ENCODE measurements around the gene MT3. TPM values are rescaled to one million over a fixed set of nuclear protein-coding genes. Genes with fewer than 3 reads are reported as not detected.

The MT3 gene
- 8.7 TPM for polyA plus RNA-seq (ENCODE audit: insufficient read length)

DNA sequence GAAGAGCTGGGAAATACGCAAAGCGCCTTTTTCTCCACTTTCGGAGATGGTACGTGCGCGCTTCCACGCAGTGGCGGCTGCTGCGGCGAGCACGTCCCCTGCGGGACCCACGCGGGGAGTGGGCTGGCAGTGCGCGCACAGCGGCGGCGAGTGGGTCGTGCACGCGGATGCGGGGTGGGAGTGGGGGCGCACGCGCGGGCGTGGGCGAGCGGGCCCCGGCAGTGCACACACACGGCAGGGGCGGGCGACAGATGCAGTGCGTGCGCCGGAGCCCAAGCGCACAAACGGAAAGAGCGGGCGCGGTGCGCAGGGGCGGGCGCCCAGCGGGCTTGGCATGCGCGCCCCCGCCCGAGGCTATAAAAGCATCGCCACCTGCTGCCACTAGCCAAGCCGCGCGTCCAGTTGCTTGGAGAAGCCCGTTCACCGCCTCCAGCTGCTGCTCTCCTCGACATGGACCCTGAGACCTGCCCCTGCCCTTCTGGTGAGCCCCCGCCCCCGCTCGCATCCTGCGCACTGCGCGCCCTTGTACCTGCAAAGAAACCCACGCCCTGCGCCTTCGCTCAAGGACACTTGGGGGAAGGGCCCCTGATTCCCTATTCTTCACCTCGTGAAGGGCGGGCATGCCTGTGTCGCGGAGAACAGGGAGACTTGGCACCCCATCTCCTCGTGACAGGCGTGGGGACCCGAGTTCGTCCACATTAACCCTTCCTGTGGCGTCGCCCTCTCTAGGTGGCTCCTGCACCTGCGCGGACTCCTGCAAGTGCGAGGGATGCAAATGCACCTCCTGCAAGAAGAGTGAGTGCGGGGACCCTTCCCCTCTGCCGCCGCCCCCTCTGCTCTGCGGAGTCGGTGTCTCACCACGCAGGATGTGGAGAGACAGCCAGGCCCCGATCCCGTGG, at the start of gene MT3:
Gene MT3, plus strand, starts transcription at position 388 of the 899 bp plus-strand sequence. Its CDS starts 63 bp downstream, at position 451.
- no peak for DNase-seq

DNA sequence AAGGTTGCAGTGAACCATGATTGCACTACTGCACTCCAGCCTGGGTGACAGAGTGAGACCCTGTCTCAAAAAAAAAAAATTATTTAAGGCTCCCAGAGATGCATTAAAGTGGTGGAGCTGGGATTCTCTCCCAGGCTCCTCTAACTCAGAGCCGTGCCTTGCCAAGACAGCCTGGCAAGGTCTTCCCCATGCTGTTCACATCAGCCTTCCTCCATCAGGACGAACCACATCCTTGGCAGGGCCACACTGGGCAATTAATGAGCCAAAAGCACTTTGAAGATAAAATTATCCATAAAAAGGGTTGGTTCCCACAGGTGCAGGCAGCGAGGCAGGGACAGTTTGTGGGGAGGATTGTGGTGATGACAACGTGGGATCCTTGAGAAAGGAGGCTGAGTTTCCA, 49.7 kb upstream of the MT3 start:
- no peak for DNase-seq

DNA sequence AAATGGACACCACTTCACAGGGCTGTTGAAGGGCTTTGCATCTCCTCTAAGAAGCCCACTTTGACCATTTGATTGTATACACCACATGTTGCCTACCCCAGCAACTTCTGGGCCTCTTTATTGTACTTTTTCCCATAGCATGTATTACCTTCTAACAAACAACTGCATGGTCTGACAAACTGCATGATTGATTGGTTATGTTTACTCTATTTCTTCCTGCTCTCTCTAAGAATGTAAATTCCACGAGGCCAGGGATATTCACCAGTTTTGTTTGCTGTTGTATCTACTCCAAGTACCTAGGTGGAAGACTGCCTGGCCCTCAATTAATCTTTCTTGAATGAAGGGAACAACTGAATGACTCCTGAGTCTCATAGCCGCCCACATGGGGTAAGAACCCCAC, 47.3 kb upstream of the MT3 start:
- no peak for DNase-seq

DNA sequence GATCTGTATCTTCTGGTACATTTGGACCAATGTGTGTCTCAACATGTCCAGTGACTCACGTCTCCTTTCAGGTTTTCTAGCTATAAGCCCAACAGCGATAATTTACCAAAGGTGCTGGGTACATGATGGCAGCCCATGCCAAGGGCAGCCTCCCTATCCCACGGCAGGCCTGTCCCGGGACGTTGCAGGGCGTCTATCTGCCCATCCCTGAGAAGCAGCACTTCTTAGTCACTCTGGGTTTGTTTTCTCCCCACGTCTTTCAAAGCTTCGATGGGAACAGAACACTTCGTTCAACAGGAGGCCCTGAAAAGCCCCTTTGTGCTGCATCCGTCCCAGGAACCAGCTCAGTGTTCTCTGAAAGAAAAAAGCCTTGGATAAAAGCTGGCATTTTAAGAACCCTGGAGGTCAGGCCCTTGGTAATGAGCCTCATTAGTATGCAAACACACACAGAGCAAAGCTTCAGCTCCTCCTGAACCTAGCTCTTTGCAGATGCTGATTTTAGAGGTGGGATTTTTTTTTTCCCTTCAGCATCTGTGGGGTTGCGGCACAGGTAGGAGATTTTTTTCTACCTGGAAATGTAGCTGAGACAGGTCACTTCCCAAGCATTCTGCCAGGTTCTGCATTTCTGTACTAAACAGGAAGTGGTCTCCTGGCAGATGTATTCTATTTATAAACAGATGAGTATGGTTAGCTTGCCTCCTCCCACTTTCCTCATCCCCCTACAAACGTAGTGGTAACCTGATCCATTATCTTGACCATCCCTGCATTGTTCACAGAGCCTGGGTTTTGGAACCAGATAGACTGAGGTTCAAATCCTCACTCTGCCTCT, 42.0 kb upstream of the MT3 start:
- DNase-seq = no peak

DNA sequence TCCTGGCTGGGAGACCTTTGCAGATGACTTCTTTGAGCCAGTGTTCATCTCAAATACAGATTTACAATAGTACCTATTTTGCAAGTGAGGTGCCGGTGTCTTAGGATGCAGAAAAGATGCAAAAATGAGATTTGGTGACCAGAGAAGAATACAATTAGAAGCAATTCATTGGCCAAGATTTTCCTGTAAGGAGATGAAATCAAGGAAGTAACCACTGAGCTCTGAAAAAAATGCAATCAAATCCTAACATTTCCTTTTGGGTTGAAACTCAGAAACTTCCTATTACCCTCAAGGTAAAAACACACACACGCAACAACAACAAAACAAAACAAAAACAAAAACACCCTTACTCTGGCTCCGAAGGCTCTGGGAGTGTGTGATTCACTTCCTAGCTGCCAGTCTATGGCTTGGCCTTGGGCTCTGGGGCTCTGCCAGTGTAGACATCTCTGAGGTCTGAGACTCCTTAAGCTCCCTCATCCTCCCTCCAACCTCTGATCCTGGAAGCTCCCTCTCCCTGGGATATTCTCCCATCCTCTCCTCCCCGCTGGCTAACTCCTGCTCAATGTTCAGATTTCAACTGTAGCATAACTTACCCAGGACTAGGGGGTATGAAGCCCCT, 41.3 kb upstream of the MT3 start:
- DNase-seq = no peak

DNA sequence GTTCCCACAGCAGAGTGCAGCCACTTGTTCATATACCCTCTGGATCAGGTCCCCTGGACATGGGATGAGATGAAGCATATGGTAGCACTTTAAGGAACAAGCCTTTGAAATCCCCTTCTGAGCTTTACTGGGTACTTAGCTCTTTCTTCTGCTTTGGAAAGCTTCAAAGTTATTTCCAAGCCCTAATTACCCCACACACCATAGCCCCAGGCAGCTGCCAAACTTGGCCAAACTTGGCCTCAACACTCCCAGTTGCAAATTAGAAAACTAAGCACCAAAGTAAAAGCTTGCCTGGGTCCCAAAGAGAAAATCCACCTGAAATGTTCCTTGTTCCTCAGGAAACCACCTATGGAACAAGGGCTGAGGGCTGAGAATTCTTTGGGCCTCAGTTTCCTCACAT, 40.2 kb upstream of the MT3 start:
- DNase-seq = no peak

DNA sequence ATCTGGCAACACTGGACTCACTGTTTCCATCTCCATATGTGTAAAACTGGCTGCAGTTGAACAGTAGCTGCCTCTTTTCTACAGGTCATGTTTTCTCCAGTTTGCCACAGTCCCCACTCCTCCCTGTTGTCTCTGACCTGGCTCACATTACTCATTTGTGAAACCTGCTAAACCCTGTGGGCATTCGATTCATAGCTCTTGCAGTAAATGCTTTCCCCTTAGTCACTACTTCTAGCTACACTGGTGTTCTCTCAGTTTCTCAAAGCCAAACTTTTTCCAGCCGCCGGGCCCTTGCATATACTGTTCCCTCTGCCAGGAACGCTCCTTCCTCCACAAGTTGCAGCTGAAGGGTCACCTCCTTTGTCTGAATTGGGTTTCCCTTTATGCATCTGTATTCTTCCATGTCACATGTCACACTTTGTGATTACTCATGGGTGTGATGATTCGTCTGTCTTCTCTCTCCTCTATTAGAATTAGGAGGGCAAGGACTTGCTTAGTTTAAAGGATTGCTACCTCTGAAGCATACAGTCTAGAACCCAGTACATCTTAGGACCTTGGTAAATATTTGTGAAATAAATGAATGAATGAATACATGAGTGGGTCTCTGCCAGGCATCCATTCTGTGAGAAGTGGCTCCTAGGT, 39.5 kb upstream of the MT3 start:
- DNase-seq = no peak

DNA sequence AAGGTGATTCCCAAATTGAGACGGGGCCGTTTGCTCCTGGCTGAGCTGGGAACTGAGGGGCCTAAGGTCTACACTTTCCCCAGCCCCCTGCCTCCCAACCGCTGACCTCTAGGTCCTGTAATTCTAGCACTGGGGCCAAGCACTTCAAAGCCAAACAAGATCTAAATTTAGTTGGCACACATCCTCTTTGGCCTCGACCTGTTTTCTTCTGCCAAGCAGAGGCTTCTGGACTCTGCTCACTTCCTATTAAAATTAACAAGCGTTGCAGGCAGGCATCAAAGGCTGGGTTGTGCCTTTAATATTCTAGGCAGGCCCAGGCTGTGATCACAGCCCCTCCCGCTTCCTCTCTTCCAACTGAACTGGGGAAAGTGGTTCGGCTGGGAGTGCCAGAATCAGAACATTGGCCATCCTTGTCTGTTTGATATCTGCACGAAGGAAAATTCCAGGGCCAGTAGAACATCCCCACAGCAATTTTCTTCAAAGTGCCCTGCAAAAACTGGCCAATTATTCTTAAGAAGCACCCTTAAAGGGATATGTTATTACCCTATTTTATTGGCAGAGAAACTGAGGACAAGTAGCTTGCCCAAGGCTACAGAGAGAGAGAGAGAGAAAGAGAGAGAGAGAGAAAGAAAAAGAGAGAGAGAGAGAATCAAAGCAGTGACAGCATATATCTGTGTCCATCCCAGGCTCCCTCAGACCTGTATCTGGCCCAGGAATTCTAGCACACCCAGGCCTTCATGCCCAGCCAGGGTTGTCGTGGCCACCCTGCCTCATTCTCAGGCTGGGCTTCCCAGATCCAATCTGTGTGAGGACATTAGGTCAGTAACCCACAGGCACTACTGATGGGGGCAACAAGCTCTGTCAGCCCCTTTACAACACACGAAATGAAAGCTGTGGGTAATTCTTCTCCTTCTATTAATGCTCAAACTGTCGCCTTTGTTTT, 37.3 kb upstream of the MT3 start:
- no peak for DNase-seq

DNA sequence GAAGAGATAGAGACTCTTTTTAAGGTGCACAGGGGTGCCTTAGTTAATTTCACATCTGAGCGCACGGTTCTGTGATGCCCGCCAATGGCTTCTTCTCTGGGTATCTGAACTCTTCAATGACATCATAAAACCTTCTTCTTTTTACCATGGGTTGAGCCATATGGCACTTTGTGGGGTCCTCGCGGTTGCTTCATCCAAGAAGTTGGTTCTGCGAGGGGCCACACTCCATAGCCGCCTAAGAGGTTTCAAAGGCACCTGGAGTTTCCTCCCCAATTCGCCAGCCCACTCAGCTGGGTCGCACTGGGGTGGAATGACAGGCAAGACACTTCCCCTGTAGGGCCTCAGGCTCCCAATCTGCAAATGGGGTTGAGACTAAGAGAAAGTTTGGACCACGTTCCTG, 34.9 kb upstream of the MT3 start:
- DNase-seq = no peak

DNA sequence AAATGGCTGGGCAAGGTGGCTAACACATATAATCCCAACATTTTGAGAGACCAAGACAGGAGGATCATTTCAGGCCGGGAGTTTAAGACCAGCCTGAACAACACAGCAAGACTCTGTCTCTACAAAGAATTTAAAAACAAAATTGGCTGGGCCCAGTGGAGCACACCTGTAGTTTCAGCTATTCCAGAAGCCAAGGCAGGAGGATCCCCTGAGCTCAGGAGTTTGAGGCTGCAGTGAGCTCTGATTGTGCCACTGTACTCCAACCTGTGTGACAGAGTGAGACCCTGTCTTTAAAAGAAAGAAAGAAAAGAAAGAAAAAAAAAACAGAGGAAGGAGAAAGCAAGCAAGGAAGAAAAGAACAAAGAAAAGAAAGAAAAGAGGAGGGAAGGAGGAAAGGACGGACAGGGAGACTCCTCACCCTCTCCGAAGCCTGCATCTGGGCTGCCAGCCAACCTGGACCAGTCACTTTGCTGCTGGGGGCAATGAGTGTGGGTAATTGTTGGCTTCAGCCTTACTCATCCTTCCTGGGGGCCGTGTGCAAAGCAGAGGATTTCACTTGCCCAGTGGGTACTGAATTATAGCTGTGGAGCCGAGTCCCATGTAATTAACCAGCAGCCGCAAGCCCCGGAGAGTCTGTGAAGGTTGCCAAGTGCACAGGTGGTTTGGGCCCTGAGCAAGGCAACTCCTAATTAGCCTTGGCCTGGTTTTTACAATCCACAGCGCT, 31.1 kb upstream of the MT3 start:
- no peak for DNase-seq

DNA sequence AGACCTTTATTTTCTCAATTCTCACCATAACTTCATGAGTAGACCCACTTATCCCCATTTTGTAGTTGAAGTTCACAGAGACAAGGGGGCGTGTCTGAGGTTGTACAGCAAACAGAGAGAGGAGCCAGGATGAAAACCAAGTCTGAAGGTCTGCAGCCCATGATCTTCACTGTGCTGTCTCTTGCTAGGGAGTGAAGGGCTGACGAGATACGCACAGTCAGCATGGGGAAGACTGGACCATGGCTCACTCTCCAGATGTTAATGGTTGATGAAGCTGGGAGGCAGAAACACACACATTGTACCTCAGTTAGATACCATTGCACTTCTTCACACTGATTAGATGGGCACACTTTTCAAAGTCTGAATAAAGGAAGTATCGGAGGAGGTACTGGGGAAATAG, 30.2 kb upstream of the MT3 start:
- DNase-seq = no peak

DNA sequence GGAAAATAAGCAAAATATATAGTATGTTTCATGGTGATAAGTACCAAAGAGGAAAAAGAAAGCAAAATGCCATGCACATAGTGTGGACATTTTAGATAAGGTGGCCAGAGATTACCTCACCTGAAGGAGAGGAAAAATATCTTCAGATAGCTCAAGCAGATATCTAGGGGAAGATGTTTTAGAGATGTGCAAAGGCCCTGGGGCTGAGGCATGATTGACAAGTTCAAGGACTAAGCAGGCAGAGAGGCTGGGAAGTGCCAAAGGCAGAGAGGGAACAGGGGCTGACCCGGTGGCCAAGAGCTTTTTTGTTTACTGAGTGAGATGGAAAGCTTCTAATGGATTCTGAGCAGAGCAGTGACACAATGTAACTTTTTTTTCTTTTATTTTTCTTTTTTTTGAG, 28.9 kb upstream of the MT3 start:
- no peak for DNase-seq

DNA sequence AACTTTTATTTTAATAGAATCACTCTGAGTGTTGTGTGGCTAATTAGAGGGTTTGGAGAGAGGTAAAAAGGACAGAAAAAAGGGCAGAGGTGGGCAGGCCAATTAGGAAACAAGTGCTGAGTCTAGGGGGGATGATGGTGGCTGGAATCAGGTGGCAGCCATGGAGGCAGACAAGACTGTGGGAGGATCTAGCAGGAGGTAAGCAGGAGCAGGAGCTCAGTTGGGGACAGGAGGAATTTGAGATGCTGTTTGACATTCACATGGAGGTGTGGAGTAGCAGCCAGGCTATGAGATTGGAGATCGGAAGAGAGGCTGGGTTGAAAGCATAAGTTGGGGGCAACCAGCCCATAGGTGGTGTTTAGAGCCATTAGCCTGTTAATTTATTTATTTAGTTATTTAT, 28.2 kb upstream of the MT3 start:
- DNase-seq = no peak

DNA sequence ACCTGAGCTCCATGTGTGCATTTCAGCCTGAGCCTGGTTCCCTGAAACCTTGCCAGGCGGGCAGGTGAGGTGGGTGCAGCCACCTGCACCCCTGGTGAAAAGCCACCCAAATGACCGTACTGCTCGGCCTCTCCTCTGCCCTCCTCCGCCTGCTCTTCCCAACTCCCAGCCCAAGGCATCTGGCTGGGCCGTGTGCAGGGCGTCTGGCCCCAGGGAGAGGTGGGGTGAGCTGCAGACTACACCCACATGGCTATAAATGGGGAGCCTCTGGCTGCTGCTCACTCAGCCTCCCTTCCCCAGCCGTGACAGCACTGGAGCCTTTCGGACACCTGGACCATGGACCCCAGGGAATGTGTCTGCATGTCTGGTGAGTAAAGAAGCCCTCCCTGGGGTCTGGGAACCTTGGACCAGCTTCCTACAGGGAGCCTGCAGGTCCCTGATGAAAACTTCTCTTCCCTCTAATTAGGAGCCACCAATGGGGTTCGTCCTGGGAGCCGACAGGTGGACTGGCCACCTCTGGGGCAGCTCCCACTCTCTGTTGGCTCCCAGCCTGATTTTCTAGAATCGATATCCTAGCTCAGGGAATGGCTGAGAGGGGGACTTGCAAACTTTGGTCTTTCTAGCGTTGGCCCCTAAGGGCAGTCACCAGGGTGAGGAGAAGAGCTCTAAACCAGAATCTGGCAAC, 24.4 kb upstream of the MT3 start, which contains the start of gene MT4:
Gene MT4, plus strand, starts transcription at position 281 of the 685 bp plus-strand sequence. Its CDS starts 56 bp downstream, at position 337.
- no peak for DNase-seq

DNA sequence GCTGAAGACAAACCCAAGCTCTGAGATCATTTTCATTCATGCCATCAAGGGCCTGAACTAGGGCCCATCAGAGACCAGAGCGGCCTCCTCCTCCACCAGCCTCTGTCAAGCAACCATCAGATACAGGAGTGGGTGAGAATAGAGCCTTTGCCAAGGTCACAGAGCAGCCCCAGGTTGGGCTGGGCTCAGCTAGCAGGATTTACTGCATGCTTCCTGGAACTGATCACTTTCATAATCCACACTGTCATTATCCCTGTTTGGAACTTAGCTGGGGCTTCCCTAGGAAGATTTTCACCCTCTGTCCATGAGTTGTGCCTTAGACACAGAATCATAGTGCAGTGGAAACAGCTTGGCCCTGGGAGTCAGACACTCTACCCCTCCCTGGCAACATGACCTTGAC, 19.4 kb upstream of the MT3 start:
- DNase-seq = no peak

DNA sequence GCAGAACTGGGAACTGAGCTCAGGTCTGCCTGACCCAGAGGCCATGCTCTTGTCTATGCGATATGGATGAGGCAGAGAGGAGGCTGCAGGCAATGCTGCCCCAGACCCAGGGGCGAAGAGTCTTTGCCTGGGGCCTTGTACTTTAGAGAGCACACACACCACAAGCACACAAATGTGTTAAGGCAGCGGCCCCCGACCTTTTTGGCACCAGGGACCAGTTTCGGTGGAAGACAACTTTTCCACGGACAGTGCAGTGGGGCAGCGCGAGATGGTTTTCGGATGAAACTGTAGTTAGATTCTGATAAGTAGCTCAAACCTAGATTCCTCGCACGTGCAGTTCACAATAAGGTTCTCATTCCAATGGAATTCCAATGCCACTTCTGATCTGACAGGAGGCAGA, 17.8 kb upstream of the MT3 start:
- no peak for DNase-seq

DNA sequence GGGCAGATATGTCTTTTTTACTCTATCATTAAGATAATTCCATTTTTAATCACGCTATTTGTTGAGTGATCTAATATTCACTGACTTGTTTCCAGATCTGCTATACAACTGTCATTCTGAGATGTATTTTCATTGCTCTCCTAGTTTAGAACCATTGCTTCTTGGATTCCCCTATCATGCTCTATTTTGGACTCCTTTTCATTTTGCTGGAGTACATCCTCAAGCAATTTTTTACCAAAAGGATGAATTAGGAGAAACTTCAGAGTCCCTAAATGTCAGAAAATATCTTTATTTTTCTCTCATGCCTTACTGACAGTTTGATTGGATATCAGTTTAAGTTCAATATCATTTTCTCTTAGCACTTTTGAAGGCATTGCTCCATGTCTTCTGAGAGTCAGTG, 14.7 kb upstream of the MT3 start:
- DNase-seq = no peak

DNA sequence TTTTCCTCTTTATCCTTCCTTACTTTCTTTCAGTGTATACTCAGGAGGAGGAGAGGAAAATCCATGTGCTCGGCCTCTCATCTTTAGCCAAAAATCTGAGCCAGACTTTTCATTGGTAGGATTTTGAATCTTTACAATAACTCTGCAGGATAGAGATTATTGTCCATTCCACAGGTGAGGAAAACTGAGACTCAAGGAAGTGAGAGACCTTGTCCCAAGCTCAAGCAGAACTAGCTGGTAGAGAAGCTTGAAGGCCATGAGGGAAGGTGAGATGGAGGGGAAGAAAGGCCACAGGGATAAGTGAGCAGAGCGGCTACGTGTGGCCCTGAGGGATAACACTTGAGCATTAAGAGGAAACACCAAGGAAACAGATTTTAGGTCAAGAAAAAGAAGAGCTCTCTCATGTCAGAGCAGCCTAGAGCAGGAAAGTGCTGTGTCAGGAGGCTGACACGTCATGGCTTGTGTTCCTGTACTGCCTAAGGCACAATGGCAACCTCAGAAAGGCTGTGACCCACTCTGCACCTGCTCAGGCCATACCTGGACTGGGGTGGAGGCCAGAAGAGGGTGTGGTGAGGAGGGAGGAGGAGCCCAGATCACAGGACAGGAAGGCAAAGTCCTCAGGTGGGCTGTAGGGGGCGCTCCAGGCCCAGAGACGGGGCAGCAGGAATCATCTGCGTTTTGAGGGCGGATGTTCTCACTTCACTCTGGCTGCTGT, 12.6 kb upstream of the MT3 start:
- DNase-seq = no peak

DNA sequence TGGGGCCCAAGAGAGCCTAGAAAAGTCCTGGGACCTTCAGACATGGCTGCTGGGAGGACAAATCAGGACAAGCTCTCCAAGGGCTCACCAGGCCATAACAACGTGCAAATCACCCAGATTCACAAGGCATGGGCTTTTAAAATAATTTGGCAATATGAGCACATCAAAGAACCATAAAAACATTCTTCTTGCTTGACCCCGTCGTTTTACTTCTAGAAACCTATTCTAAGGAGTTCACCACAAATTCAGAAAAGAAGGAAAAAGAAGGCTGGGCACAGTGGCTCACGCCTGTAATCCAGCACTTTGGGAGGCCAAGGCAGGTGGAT, 12.1 kb upstream of the MT3 start:
- no peak for DNase-seq

All from hindlimb muscle (tissue), 1 donor.